GM12878 (cell line): ENCODE data around the gene TPD52L2.

Experiments used
- CTCF ChIP-seq, 3 experiments: IDR thresholded peaks in 2 of 3; conservative IDR thresholded peaks in 1 of 3; 2 replicates each; pipeline ENCODE4 v1.5.1; 2011; ENCODE audit warnings: low read depth in 3 of 3, low read length in 3 of 3, mild to moderate bottlenecking in 3 of 3, control low read depth in 2 of 3, moderate library complexity in 2 of 3, inconsistent platforms in 1 of 3, mixed read lengths in 1 of 3; ENCODE audit not compliant: control insufficient read depth in 2 of 3, insufficient read depth in 1 of 3; ENCODE audit errors: extremely low read depth in 1 of 3
- EZH2 ChIP-seq: IDR thresholded peaks from 2 replicates; pipeline ENCODE4 v1.6.1; 2012; ENCODE audit warnings: low read depth, mild to moderate bottlenecking, control low read depth, inconsistent platforms, low read length, borderline replicate concordance; ENCODE audit not compliant: control insufficient read depth
- HDGF ChIP-seq: fragments of 450-650 bp; IDR thresholded peaks from 2 replicates; pipeline ENCODE4 v1.6.1; 2016; ENCODE audit warnings: antibody characterized with exemption
- JUNB ChIP-seq: IDR thresholded peaks from 2 replicates; pipeline ENCODE4 v1.6.1; 2016; ENCODE audit warnings: antibody characterized with exemption, mild to moderate bottlenecking
- NFIC ChIP-seq: IDR thresholded peaks from 2 replicates; pipeline ENCODE4 v1.6.1; 2012; ENCODE audit warnings: low read depth, mild to moderate bottlenecking, inconsistent platforms, low read length, moderate library complexity
- POLR2A ChIP-seq: IDR thresholded peaks from 2 replicates; pipeline ENCODE4 v1.6.1; 2011; ENCODE audit warnings: low read depth, mild to moderate bottlenecking, low read length
- POLR2AphosphoS2 ChIP-seq: IDR thresholded peaks from 2 replicates; pipeline ENCODE4 v1.6.1; 2011; ENCODE audit warnings: low read depth, mild to moderate bottlenecking, low read length, improper control_type of control experiment, moderate library complexity
- RAD21 ChIP-seq: IDR thresholded peaks from 2 replicates; pipeline ENCODE4 v1.6.1; 2011; ENCODE audit warnings: mild to moderate bottlenecking, low read depth, low read length, moderate library complexity; ENCODE audit not compliant: insufficient read depth
- TF ChIP-seq, protein P1 (sequence below): IDR thresholded peaks from 2 replicates; pipeline ENCODE4 v1.6.1; 2011; ENCODE audit warnings: borderline replicate concordance, low read depth, mild to moderate bottlenecking, moderate library complexity, mixed read lengths, low read length; ENCODE audit not compliant: insufficient read depth; ENCODE audit errors: extremely low read length

GRCh38 chr20:63886054-63886419 is 21.0 kb downstream of the TPD52L2 start:
- TF ChIP-seq HDGF (no peak), POLR2A (no peak), POLR2AphosphoS2 (no peak), CTCF (IDR thresholded peaks at IDR 0.05 in 2 of 3, conservative IDR thresholded peaks at IDR 0.05 in 1 of 3; ENCODE audit: control insufficient read depth in 2 of 3, extremely low read depth in 1 of 3, insufficient read depth in 1 of 3, low read depth in 3 of 3, low read length in 3 of 3) (no peak), EZH2 (no peak), JUNB (no peak), RAD21 (no peak), NFIC (no peak)
- TF ChIP-seq, protein P1, sequence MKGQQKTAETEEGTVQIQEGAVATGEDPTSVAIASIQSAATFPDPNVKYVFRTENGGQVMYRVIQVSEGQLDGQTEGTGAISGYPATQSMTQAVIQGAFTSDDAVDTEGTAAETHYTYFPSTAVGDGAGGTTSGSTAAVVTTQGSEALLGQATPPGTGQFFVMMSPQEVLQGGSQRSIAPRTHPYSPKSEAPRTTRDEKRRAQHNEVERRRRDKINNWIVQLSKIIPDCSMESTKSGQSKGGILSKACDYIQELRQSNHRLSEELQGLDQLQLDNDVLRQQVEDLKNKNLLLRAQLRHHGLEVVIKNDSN: no peak
